Transverse colon (tissue), 4 donors: Measurements from ENCODE around the gene PHF23. TPM values are rescaled to one million over a fixed set of nuclear protein-coding genes. Genes with fewer than 3 reads are reported as not detected.

Experiments
- DNase-seq: peaks from one replicate; pipeline ENCODE4 v3.0.0-alpha.2; 2019
- H3K27ac ChIP-seq, 4 donors: fragments of 200-600 bp; sonication (generic); 2 replicates each; pipeline ENCODE4 v1.5.1; 2016 to 2018; ENCODE audit warnings: inconsistent platforms in 4 of 4
- H3K27me3 ChIP-seq: fragments of 200-600 bp; sonication (generic); 2 replicates; pipeline ENCODE4 v1.5.1; 2017; ENCODE audit warnings: inconsistent platforms
- H3K36me3 ChIP-seq, 4 donors: fragments of 200-600 bp; sonication (generic); 2 replicates each; pipeline ENCODE4 v1.5.1; 2017 to 2019; ENCODE audit warnings: inconsistent platforms in 4 of 4
- H3K4me1 ChIP-seq, 4 donors: fragments of 200-600 bp; sonication (generic); 2 replicates each; pipeline ENCODE4 v1.5.1; 2017 to 2020; ENCODE audit warnings: inconsistent platforms in 4 of 4
- H3K4me3 ChIP-seq, 4 donors: fragments of 200-600 bp; sonication (generic); 1 replicate in 1 of 4; 2 replicates in 3 of 4; pipeline versions ENCODE4 v1.5.1 to v1.6.1; 2017 to 2019; ENCODE audit warnings: inconsistent platforms in 4 of 4
- H3K9me3 ChIP-seq, 2 donors: fragments of 200-600 bp; sonication (generic); 2 replicates each; pipeline ENCODE4 v1.5.1; 2017 to 2019; ENCODE audit warnings: inconsistent platforms in 2 of 2
- EP300 ChIP-seq: sonication (generic); formaldehyde crosslinking; IDR thresholded peaks from one replicate; pipeline ENCODE4 v1.6.1; 2017; ENCODE audit warnings: antibody characterized with exemption, low read depth
- POLR2A ChIP-seq: fragments of 450-650 bp; IDR thresholded peaks from one replicate; pipeline ENCODE4 v1.6.1; 2016; ENCODE audit warnings: antibody characterized with exemption, mild to moderate bottlenecking, moderate library complexity
- POLR2AphosphoS5 ChIP-seq, 3 donors: sonication (generic); formaldehyde crosslinking; IDR thresholded peaks; one replicate each; pipeline ENCODE4 v1.6.1; 2016; ENCODE audit warnings: antibody characterized with exemption in 3 of 3
- WGBS, 2 donors: methylation state at CpG; one replicate each; pipeline ENCODE4 v1.1.5; 2018; ENCODE audit warnings: low coverage in 1 of 2; 5-methylcytosine and 5-hydroxymethylcytosine counted together
- in situ Hi-C, 4 donors: fragments of 200-750 bp; cut with MboI; loops; one replicate each; pipeline versions ENCODE4 v1.15.0 to v1.15.1; 2017; ENCODE audit warnings: low sequenced_read_pairs in 3 of 4, low pct_ligation_motif_present in 1 of 4, low pct_unique_long_range_greater_than_20kb in 1 of 4
- intact Hi-C: fragments of 100-400 bp; cut with DNase I; formaldehyde crosslinking; loops from one replicate; pipeline ENCODE4 v1.15.1; 2023; ENCODE audit warnings: low total_unique reads
- total RNA-seq, 4 donors: library from RNA; depleted of rRNA; stranded (reverse); fragments of >200 nt; gene quantifications; one replicate each; pipeline ENCODE4 v1.1.0, GENCODE V29; 2016
- TF ChIP-seq, protein P1 (sequence below), 5 experiments: fragments of 200-600 bp in 3 of 5; fragments of 450-650 bp in 2 of 5; sonication (generic) in 3 of 5; IDR thresholded peaks; 1 replicate in 2 of 5; 2 replicates in 3 of 5; pipeline ENCODE4 v1.5.1; 2016 to 2017; ENCODE audit warnings: antibody characterized with exemption in 5 of 5, inconsistent platforms in 3 of 5, mild to moderate bottlenecking in 2 of 5, moderate library complexity in 1 of 5

The PHF23 gene
- total RNA-seq, 4 donors from 2014 or later, result 20.6 to 33.5 (median 27.8) TPM

DNA sequence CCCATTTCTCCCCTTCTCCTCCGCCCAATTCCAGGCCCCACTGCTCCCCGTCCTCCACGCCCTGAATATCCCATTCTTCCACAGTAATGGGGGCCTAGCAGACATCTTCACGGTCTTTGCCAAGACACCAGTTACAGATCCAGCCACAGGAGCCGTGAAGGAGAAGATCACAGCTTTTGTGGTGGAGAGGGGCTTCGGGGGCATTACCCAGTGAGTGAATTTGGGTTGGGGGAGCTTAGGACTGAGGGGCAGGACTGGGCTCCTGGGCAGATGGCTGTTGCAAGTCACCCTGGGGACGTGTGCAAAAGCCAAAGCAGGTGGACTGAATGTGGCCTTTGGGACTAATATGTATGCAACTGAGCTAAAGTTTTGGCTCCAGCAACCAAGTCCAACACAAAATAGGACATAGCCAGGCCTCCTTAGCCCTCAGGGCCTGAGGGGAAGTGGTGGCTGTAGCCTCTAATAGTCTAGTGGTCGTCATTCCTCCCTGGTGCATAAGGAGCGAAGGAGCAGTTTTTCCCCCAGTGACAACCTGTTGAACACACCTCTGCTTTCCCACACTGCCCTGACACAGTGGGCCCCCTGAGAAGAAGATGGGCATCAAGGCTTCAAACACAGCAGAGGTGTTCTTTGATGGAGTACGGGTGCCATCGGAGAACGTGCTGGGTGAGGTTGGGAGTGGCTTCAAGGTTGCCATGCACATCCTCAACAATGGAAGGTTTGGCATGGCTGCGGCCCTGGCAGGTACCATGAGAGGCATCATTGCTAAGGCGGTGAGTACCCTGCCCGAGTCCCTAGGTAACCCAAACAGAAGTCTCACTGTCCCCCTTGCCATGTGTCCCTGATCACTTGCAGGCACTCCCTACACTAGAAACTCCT lies 16.9 kb downstream of the PHF23 start:
- TF ChIP-seq, protein P1, sequence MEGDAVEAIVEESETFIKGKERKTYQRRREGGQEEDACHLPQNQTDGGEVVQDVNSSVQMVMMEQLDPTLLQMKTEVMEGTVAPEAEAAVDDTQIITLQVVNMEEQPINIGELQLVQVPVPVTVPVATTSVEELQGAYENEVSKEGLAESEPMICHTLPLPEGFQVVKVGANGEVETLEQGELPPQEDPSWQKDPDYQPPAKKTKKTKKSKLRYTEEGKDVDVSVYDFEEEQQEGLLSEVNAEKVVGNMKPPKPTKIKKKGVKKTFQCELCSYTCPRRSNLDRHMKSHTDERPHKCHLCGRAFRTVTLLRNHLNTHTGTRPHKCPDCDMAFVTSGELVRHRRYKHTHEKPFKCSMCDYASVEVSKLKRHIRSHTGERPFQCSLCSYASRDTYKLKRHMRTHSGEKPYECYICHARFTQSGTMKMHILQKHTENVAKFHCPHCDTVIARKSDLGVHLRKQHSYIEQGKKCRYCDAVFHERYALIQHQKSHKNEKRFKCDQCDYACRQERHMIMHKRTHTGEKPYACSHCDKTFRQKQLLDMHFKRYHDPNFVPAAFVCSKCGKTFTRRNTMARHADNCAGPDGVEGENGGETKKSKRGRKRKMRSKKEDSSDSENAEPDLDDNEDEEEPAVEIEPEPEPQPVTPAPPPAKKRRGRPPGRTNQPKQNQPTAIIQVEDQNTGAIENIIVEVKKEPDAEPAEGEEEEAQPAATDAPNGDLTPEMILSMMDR (IDR thresholded peaks at IDR 0.05), result no peak
- TF ChIP-seq POLR2A, result no peak
- TF ChIP-seq POLR2AphosphoS5 (IDR thresholded peaks at IDR 0.05), result no peak
- no peak for TF ChIP-seq EP300
- Histone ChIP-seq H3K4me1 (peaks cover 24 to 38% (median 35%) of the 10 kb centered on the region in 4 donors), H3K27me3 (no peaks in the 10 kb centered on the region), H3K36me3 (peaks cover 0 to 20% (median 4%) of the 10 kb centered on the region in 4 donors), H3K9me3 (no peaks in the 10 kb centered on the region), H3K27ac (peak overlapping the region in 2 of 4 donors; percentile 100), H3K4me3 (no peak overlapping the region)
- in situ Hi-C loops, result no loop called here
- no peak for DNase-seq
- WGBS, 2 donors, result 79 to 90% methylated on average over 2 to 15 of the region's 15 CpGs
- intact Hi-C loops, result no loop called here

DNA sequence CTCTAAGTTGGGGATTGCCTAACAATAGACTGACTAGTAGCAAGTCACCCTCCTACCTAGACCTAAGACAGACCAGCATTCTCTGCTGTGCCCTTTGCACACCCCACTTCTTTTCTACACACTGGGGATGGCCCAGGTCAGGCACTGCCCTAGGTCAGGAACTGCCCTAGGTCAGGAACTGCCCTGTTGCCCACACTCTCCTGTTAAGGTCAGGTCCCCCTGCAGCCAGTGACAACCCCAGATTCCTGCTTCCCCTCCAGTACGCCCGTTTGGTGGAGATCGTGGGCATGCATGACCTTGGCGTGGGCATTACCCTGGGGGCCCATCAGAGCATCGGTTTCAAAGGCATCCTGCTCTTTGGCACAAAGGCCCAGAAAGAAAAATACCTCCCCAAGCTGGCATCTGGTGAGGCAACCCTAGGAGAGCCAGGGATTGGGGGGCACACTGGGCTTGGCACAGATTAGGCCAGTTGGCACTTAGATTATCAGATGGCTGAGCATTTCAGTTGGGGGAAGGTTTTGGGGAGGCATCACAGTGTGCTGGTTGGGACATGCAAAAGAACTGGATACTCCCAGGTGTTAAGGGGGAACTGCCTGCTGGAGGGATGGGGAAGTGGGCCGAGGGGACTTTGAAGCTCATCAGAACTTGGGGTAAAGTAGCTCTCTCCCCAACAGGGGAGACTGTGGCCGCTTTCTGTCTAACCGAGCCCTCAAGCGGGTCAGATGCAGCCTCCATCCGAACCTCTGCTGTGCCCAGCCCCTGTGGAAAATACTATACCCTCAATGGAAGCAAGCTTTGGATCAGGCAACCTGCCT lies 17.8 kb downstream of the PHF23 start:
- 64% methylated on average over 10 of the region's 10 CpGs; no CpG with 5 or more reads in 1 of the 2 donors for WGBS, 2 donors
- no peak for DNase-seq
- intact Hi-C loops, result no loop called here
- peaks cover 27 to 45% (median 40%) of the 10 kb centered on the region in 4 donors for H3K4me1 ChIP-seq
- in situ Hi-C loops, result no loop called here
- TF ChIP-seq POLR2AphosphoS5 (IDR thresholded peaks at IDR 0.05), result no peak
- peaks cover 0 to 12% (median 4%) of the 10 kb centered on the region in 4 donors for H3K36me3 ChIP-seq
- H3K27ac ChIP-seq, result peak overlapping the region; percentile 100
- H3K9me3 ChIP-seq, result no peaks in the 10 kb centered on the region
- peak overlapping the region in 2 of 4 donors; percentile 94 to 99 for H3K4me3 ChIP-seq
- no peaks in the 10 kb centered on the region for H3K27me3 ChIP-seq

DNA sequence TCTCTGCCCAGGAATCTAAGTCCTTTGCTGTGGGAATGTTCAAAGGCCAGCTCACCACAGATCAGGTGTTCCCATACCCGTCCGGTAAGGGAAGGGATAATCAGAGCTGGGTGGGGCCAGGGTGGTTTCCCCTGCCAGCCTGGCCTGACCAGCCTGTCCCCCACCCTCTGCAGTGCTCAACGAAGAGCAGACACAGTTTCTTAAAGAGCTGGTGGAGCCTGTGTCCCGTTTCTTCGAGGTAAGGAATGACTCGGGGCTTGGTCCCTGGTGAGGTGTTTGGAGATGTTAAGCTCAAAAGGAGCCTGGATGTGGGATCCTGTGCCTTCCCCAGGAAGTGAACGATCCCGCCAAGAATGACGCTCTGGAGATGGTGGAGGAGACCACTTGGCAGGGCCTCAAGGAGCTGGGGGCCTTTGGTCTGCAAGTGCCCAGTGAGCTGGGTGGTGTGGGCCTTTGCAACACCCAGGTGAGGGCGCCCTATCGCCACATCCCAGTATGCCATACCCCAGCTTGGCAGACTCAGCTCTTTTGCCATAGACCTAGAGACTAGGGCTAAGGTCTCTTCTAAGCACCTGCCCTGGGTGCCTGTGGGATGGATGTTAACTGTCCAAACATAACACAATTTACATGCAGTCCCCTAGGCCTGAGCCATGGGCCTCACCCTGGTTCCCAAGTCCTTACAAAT lies 18.5 kb downstream of the PHF23 start:
- Histone ChIP-seq H3K27me3 (no peaks in the 10 kb centered on the region), H3K4me1 (peaks cover 27 to 52% (median 47%) of the 10 kb centered on the region in 4 donors), H3K9me3 (no peaks in the 10 kb centered on the region), H3K27ac (peak overlapping the region; percentile 100), H3K36me3 (peaks cover 0 to 11% (median 4%) of the 10 kb centered on the region in 4 donors), H3K4me3 (peak overlapping the region; percentile 87 to 100 (median 96))
- WGBS, 2 donors, result 0 to 15% methylated on average over 1 to 10 of the region's 11 CpGs
- TF ChIP-seq, protein P1 (IDR thresholded peaks at IDR 0.05), result peak; percentile 24 to 66 (median 52)
- no peak for TF ChIP-seq POLR2AphosphoS5 (IDR thresholded peaks at IDR 0.05)
- peak; percentile 77 for DNase-seq
- intact Hi-C loops (no loop called here), in situ Hi-C loops (no loop called here)

DNA sequence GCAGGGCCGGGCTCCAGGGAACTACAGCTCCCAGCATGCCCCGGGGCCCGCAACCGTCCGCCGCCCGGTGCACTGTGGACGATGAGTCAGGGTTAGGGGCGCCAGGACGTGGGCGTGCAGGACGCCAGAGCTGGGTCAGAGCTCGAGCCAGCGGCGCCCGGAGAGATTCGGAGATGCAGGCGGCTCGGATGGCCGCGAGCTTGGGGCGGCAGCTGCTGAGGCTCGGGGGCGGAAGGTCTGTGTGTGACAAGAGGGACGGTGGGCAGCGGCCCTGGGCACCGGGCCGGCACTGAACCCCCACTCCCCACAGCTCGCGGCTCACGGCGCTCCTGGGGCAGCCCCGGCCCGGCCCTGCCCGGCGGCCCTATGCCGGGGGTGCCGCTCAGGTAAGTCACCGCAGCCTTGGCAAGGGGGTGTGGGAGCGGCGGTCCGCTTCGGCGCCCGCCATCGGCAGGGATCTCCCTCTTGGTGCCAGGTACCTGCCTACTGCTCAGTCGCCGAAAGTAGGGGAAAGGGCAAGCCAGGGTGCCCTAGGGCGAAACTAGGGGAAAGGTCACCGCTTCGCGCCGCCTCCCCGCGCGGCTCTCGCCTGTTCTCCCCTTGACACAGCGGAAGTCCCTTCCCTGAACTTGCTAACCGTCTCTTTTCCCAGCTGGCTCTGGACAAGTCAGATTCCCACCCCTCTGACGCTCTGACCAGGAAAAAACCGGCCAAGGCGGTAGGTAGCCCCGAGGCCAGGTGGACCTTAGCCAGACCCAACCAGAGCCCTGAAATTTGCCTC lies 19.3 kb downstream of the PHF23 start, which contains the start of the genes ACADVL and DLG4:
ACADVL (plus strand) TSS at position 127 of the 781 bp plus-strand sequence; CDS start at position 174, 47 bp downstream.
DLG4 (minus strand) TSS at position 25 of the 781 bp plus-strand sequence.
- in situ Hi-C loops (loop anchor here in 1 of 4 donors (10.0 kb wide), 1 partner anchor 175 kb away; the partner anchor contains the start of gene SLC16A11), intact Hi-C loops (no loop called here)
- peaks cover 0 to 11% (median 3%) of the 10 kb centered on the region in 4 donors for H3K36me3 ChIP-seq
- no peaks in the 10 kb centered on the region for H3K9me3 ChIP-seq
- H3K4me3 ChIP-seq, result peak within 1 kb of the TSS; percentile 87 to 100 (median 96)
- peak within 1 kb of the TSS; percentile 100 for H3K27ac ChIP-seq
- WGBS, 2 donors, result 0% methylated on average over 53 of the region's 63 CpGs; no CpG with 5 or more reads in 1 of the 2 donors
- peak; percentile 93 for DNase-seq
- H3K4me1 ChIP-seq, result peaks cover 30 to 60% (median 53%) of the 10 kb centered on the region in 4 donors
- TF ChIP-seq, protein P1 (IDR thresholded peaks at IDR 0.05), result no peak
- TF ChIP-seq POLR2A (peak; percentile 74), POLR2AphosphoS5 (IDR thresholded peaks at IDR 0.05) (peak; percentile 75 to 96 (median 95)), EP300 (peak; percentile 68)
- no peaks in the 10 kb centered on the region for H3K27me3 ChIP-seq
